WERI-Rb-1 (cell line): ENCODE data around the gene PIP4P1.

Experiments used
- DNase-seq: peaks from one replicate; pipeline ENCODE4 v3.0.0-alpha.2; 2020
- H3K27ac ChIP-seq: fragments of 250-450 bp; sonication (Bioruptor Pico); 2 replicates; pipeline ENCODE4 v1.5.1; 2020; ENCODE audit warnings: mild to moderate bottlenecking, moderate library complexity
- H3K27me3 ChIP-seq: fragments of 250-450 bp; sonication (Bioruptor Pico); 2 replicates; pipeline ENCODE4 v1.5.1; 2021; ENCODE audit warnings: mild to moderate bottlenecking, low read depth, moderate library complexity; ENCODE audit not compliant: insufficient read depth, severe bottlenecking
- H3K36me3 ChIP-seq: fragments of 250-450 bp; sonication (Bioruptor Pico); 2 replicates; pipeline ENCODE4 v1.5.1; 2020; ENCODE audit warnings: mild to moderate bottlenecking, moderate library complexity
- H3K4me3 ChIP-seq: 2 replicates; pipeline ENCODE4 v1.5.1; 2011; ENCODE audit warnings: low read depth, mild to moderate bottlenecking, control low read depth, low read length
- H3K9me3 ChIP-seq: fragments of 250-450 bp; sonication (Bioruptor Pico); 2 replicates; pipeline ENCODE4 v1.5.1; 2021; ENCODE audit warnings: mild to moderate bottlenecking, moderate library complexity; ENCODE audit not compliant: severe bottlenecking
- CTCF ChIP-seq: IDR thresholded peaks from 2 replicates; pipeline ENCODE4 v1.5.1; 2011; ENCODE audit warnings: low read depth, mild to moderate bottlenecking, control low read depth, inconsistent platforms, low read length

The PIP4P1 gene

DNA sequence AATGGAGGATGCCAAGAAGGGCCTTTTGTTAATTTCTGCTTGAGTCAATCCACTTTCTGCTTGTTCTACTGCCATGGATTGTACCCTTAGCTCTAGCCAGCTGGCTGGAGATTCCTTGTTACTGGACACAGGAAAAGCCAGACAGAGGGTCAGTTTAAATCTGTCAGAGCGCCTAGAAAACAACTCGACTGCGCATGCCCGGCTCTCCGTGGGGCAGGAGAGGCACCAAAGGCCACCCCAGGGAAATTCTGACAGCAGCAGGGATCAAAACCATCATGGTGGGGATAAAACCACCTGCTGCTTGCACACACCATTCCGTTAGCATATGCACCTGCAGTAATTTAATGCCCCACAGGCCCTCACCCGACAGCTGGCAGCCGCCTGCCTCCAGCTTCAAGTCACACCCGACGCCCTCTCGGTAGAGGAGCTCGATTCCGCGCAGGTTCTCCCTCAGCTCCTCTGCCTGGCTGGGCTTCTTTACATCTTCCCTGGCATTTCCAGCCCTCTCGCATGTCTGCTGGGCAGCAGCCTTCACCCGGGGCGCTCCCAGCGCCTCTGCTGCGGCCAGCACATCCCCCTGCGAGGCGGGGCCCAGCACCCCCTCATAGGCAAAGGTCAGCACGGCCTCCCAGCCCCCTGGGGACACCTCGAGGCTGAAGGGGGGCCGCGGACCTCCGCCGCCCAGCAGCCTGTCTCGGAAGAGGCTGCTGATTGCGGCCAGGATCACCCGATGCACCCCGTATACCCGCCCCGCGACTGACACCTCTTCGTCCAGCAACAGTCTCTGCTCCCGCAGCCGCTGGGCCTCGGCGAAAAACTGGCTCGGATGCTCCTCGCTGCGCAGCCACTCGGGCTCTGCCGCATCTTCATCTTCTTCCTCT lies 26.3 kb downstream of the PIP4P1 start:
- DNase-seq = no peak
- no peaks in the 10 kb centered on the region for H3K9me3 ChIP-seq
- TF ChIP-seq CTCF = no peak
- no peaks in the 10 kb centered on the region for H3K36me3 ChIP-seq
- no peak overlapping the region for H3K27ac ChIP-seq
- H3K27me3 ChIP-seq = no peaks in the 10 kb centered on the region
- H3K4me3 ChIP-seq = no peak overlapping the region

DNA sequence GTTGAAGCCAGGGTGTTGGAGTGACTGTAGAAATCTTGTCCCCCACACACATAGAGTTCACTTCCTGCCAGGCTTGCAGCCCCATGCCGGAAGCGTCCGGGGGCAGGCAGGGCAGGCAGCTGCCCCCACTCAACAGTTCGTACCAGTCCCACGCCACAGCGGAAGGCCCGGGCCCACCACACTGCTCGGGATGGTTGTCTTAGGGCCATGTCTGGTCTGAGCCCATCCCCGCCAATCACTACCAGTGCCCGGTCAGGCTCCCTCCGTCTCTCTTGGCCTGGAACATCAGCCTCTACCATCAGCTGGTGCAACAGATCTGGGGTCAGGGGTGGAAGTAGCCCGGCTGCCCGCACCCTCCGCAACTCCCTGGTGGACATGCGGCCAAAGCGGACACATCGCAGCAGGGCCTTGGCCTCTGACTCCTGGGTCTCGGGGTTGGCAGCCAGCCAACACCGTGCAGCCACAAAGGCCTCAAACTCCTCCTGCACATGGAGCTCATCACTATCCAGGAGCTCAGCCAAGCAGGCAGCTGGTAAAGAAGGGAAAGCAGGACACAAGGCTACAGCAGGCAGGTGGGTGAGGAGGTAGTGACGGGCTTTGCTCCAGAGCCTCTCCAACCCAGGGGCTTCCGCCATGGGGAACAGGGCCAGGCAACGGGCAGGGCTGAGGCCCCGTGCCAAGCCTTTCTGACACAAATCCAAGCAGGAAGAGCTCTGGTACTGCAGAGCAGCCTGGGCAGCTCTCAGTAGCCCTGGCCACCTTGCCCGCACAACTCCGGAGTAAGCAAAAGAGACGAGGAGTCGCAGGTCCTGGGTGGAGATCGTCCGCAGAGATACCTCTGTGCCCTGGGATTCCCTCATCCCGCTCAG lies 31.2 kb downstream of the PIP4P1 start:
- Histone ChIP-seq H3K36me3 (no peaks in the 10 kb centered on the region), H3K27ac (no peak overlapping the region), H3K4me3 (no peak overlapping the region), H3K27me3 (no peaks in the 10 kb centered on the region), H3K9me3 (no peaks in the 10 kb centered on the region)
- no peak for TF ChIP-seq CTCF
- DNase-seq = no peak

- TF ChIP-seq CTCF = no peak
- no peak overlapping the region for H3K4me3 ChIP-seq
Measured at GRCh38 chr14:20428802-20429201, 32.4 kb downstream of the PIP4P1 start.

DNA sequence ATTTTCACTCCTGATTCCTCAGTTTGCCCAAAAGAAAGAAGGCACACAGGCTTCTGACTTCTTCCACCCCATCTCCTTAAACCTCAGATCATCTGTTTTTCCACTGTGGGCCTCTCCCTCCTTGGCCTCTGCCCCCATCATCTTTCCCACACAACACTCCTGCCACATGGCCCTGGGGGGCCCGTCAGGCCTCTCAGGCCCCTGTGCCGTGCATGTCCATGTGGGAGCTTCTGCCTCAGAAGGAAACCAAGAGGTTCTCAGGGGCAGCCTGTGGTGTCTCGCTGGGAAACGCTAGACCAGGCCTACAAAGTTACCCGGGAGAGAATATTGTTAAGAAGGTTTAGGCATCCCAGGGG lies 33.2 kb downstream of the PIP4P1 start:
- no peak overlapping the region for H3K27ac ChIP-seq

More at GRCh38 chr14:20428802-20429201, 32.4 kb downstream of the PIP4P1 start:
- no peak overlapping the region for H3K27ac ChIP-seq
- no peak for DNase-seq
- no peaks in the 10 kb centered on the region for H3K27me3 ChIP-seq
- no peaks in the 10 kb centered on the region for H3K36me3 ChIP-seq
- no peaks in the 10 kb centered on the region for H3K9me3 ChIP-seq

More for the DNA sequence above, 33.2 kb downstream of the PIP4P1 start:
- H3K36me3 ChIP-seq = no peaks in the 10 kb centered on the region
- no peak for DNase-seq
- no peak overlapping the region for H3K4me3 ChIP-seq
- no peaks in the 10 kb centered on the region for H3K9me3 ChIP-seq
- no peak for TF ChIP-seq CTCF
- H3K27me3 ChIP-seq = no peaks in the 10 kb centered on the region
